ENCODE measurements around the gene ADCK1. TPM values are rescaled to one million over a fixed set of nuclear protein-coding genes. Genes with fewer than 3 reads are reported as not detected.

ADCK1 gene
- total RNA-seq, 1 experiment from 2014 or later = 8.3 TPM

DNA sequence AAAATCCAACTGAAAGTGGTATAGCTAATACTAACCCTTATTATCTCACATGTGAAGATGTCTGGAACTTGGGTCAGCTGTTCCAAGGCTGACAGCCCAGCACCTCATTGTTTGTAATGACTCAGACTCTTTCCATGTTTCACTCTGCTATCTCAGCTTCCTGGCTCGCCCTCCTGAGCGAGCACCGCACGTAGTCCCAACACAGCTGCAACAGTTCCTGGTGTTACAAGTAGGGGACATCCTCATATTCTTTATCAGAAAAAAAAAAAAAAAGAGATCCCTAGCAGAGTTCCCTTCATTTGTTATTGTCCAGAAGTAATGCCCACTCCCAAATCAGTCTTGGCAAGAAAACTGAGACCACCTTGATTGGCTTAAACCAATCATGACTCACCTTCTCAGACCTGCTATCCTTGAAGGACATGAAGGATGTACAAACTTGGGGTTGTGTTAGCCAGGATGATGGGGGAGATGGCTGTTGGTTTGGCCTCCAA, 92.5 kb downstream of the ADCK1 start:
- CTCF ChIA-PET = no interaction called here
- no peak for DNase-seq (ENCODE audit: low spot score)

DNA sequence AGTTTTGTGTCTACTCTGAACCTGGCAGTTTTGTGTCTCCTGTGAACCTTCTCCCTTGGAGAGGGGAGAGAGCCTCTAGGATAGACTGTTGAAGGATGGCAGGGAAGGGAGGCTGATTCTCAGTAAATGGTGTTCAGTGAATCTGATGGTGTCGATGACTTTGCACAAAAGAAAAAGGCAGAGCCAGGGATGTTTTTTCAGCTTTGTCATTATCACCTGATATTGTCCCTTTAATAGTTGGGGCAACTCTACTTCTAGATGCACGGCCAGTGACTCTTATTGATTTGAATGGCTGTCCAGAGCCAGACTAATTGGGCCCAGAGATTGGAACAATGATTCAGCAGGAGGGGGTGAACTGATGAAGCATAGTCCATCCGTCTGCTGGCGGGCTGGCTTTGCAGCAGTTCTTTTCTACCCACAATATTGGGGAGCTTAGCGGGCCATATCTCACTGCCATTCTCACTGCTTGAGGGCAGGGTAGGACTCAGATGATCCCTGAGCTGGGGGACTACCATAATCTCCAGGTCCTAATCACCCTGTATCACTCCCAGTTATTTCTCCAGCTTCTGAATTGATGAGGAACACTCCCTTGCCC, 93.1 kb downstream of the ADCK1 start:
- no TSS peak for BruUV-seq (replicated peaks)
- DNase-seq (ENCODE audit: low spot score) = no peak
- TF ChIP-seq EZH2 (IDR thresholded peaks at IDR 0.05; ENCODE audit: borderline replicate concordance, low read depth, low read length, poor library complexity, severe bottlenecking) = no peak
- TF ChIP-seq, protein P1, sequence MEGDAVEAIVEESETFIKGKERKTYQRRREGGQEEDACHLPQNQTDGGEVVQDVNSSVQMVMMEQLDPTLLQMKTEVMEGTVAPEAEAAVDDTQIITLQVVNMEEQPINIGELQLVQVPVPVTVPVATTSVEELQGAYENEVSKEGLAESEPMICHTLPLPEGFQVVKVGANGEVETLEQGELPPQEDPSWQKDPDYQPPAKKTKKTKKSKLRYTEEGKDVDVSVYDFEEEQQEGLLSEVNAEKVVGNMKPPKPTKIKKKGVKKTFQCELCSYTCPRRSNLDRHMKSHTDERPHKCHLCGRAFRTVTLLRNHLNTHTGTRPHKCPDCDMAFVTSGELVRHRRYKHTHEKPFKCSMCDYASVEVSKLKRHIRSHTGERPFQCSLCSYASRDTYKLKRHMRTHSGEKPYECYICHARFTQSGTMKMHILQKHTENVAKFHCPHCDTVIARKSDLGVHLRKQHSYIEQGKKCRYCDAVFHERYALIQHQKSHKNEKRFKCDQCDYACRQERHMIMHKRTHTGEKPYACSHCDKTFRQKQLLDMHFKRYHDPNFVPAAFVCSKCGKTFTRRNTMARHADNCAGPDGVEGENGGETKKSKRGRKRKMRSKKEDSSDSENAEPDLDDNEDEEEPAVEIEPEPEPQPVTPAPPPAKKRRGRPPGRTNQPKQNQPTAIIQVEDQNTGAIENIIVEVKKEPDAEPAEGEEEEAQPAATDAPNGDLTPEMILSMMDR (conservative IDR thresholded peaks at IDR 0.05; ENCODE audit: low read depth, low read length) = no peak
- Histone ChIP-seq H3K36me3 (ENCODE audit: insufficient read depth, low read length, poor library complexity, severe bottlenecking) (no peaks in the 10 kb centered on the region), H3K4me1 (ENCODE audit: insufficient read depth, low read length, poor library complexity, severe bottlenecking) (no peaks in the 10 kb centered on the region), H3K27ac (ENCODE audit: low read depth, low read length, poor library complexity, severe bottlenecking) (no peak overlapping the region), H3K4me3 (ENCODE audit: low read depth, low read length, poor library complexity, severe bottlenecking) (no peak overlapping the region), H3K9me3 (ENCODE audit: low read depth, low read length, poor library complexity, severe bottlenecking) (no peaks in the 10 kb centered on the region), H3K27me3 (replicated peaks; ENCODE audit: insufficient read depth, low read depth, low read length, poor library complexity) (no peaks in the 10 kb centered on the region)
- CTCF ChIA-PET = no interaction called here
- intact Hi-C loops (cut with micrococcal nuclease; ENCODE audit: unreplicated experiment) = no loop called here
- POLR2A ChIA-PET (ENCODE audit: low non-redundant PET) = no interaction called here

More for the DNA sequence above, 92.5 kb downstream of the ADCK1 start:
- Histone ChIP-seq H3K4me1 (ENCODE audit: insufficient read depth, low read length, poor library complexity, severe bottlenecking) (no peaks in the 10 kb centered on the region), H3K36me3 (ENCODE audit: insufficient read depth, low read length, poor library complexity, severe bottlenecking) (no peaks in the 10 kb centered on the region), H3K27me3 (replicated peaks; ENCODE audit: insufficient read depth, low read depth, low read length, poor library complexity) (no peaks in the 10 kb centered on the region), H3K9me3 (ENCODE audit: low read depth, low read length, poor library complexity, severe bottlenecking) (no peaks in the 10 kb centered on the region), H3K4me3 (ENCODE audit: low read depth, low read length, poor library complexity, severe bottlenecking) (no peak overlapping the region), H3K27ac (ENCODE audit: low read depth, low read length, poor library complexity, severe bottlenecking) (no peak overlapping the region)
- intact Hi-C loops (cut with micrococcal nuclease; ENCODE audit: unreplicated experiment) = no loop called here
- no TSS peak for BruUV-seq (replicated peaks)
- TF ChIP-seq, protein P1 (conservative IDR thresholded peaks at IDR 0.05; ENCODE audit: low read depth, low read length) = no peak
- no peak for TF ChIP-seq EZH2 (IDR thresholded peaks at IDR 0.05; ENCODE audit: borderline replicate concordance, low read depth, low read length, poor library complexity, severe bottlenecking)
- POLR2A ChIA-PET (ENCODE audit: low non-redundant PET) = no interaction called here

DNA sequence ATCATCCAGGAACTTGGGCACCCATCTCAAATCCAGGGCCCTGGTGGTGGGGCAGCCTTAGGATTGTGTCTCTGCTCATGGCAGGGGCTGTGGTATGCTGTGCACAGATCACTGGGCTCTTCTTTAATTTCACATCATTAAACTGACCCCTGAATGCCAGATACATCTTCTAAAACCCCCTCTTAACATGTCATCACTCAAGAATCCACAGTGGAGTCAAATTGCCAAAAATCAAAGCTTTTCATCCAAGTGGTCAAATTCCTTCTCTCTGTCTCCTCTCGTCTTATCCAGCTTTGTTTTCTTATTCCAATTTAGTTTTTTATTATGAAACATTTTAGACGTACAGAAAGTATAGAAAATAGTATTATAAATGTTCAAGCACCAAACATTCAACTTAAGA, 97.5 kb downstream of the ADCK1 start:
- BruUV-seq (replicated peaks) = no TSS peak
- H3K4me1 ChIP-seq (ENCODE audit: insufficient read depth, low read length, poor library complexity, severe bottlenecking) = peaks cover 2% of the 10 kb centered on the region
- no peaks in the 10 kb centered on the region for H3K9me3 ChIP-seq (ENCODE audit: low read depth, low read length, poor library complexity, severe bottlenecking)
- no peaks in the 10 kb centered on the region for H3K27me3 ChIP-seq (replicated peaks; ENCODE audit: insufficient read depth, low read depth, low read length, poor library complexity)
- POLR2A ChIA-PET (ENCODE audit: low non-redundant PET) = no interaction called here
- CTCF ChIA-PET = no interaction called here
- TF ChIP-seq EZH2 (IDR thresholded peaks at IDR 0.05; ENCODE audit: borderline replicate concordance, low read depth, low read length, poor library complexity, severe bottlenecking) = no peak
- TF ChIP-seq, protein P1 (conservative IDR thresholded peaks at IDR 0.05; ENCODE audit: low read depth, low read length) = no peak
- H3K36me3 ChIP-seq (ENCODE audit: insufficient read depth, low read length, poor library complexity, severe bottlenecking) = no peaks in the 10 kb centered on the region
- H3K4me3 ChIP-seq (ENCODE audit: low read depth, low read length, poor library complexity, severe bottlenecking) = no peak overlapping the region
- intact Hi-C loops (cut with micrococcal nuclease; ENCODE audit: unreplicated experiment) = no loop called here
- DNase-seq (ENCODE audit: low spot score) = no peak
- no peak overlapping the region for H3K27ac ChIP-seq (ENCODE audit: low read depth, low read length, poor library complexity, severe bottlenecking)

Data from A673 (cell line).